Sigmoid colon (tissue), 4 donors: Measurements from ENCODE around the gene SLAMF1.

Experiments
- POLR2A ChIP-seq, 2 donors: fragments of 450-650 bp; IDR thresholded peaks; one replicate each; pipeline ENCODE4 v1.6.1; 2016; ENCODE audit warnings: antibody characterized with exemption in 2 of 2, mild to moderate bottlenecking in 2 of 2, moderate library complexity in 2 of 2
- POLR2AphosphoS5 ChIP-seq, 4 donors: sonication (generic); formaldehyde crosslinking; IDR thresholded peaks; one replicate each; pipeline ENCODE4 v1.6.1; 2017; ENCODE audit warnings: antibody characterized with exemption in 4 of 4
- TF ChIP-seq, protein P1 (sequence below), 4 experiments: fragments of 450-650 bp in 3 of 4; fragments of 200-600 bp in 1 of 4; IDR thresholded peaks; one replicate each; pipeline ENCODE4 v1.5.1; 2016 to 2019; ENCODE audit warnings: antibody characterized with exemption in 4 of 4, mild to moderate bottlenecking in 3 of 4, moderate library complexity in 2 of 4

DNA sequence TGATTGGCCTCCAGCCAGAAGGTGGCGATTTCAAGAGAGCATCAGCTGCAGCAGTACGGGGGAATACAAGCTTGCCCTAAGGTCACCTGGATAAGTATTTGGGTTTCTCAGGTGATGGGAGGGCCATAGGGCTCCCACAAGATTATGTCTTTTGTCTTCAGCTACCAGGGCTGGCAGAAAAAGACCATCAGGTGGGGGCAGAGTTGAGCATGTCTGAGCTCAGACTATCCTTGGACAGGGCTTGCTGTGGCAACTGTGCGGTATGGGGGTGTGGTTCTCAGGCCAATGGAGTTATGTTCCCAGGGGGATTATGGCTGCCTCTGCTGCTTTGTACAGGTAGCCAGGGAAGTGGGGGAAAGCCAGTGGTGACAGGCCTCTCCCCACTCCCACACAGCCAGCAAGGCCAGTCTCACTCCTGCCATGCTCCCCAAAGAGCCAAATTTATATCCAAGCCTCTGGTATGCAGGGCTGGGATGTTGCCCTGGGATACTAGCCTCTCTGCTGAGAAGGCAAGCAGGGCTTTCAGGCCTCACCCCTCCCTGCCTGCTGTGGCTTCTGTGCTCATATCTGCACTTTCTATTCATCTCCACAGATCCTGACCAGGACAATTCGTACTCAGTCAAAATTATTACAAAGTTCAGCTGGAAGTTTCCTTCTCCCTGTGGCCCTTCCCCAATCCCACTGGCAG is 40.9 kb downstream of the SLAMF1 start:
- TF ChIP-seq POLR2AphosphoS5 (IDR thresholded peaks at IDR 0.05) (no peak), POLR2A (IDR thresholded peaks at IDR 0.05) (no peak)
- TF ChIP-seq, protein P1, sequence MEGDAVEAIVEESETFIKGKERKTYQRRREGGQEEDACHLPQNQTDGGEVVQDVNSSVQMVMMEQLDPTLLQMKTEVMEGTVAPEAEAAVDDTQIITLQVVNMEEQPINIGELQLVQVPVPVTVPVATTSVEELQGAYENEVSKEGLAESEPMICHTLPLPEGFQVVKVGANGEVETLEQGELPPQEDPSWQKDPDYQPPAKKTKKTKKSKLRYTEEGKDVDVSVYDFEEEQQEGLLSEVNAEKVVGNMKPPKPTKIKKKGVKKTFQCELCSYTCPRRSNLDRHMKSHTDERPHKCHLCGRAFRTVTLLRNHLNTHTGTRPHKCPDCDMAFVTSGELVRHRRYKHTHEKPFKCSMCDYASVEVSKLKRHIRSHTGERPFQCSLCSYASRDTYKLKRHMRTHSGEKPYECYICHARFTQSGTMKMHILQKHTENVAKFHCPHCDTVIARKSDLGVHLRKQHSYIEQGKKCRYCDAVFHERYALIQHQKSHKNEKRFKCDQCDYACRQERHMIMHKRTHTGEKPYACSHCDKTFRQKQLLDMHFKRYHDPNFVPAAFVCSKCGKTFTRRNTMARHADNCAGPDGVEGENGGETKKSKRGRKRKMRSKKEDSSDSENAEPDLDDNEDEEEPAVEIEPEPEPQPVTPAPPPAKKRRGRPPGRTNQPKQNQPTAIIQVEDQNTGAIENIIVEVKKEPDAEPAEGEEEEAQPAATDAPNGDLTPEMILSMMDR (IDR thresholded peaks at IDR 0.05) = no peak
